BLaER1 treated with 17β-estradiol and CSF1 and Interleukin-3, amounts not matched to agents 10 nM and 100 nM (cell line): ENCODE measurements around the gene DPT.

Source experiments
- H3K27ac ChIP-seq, 11 experiments: shearing (Covaris generic); formaldehyde crosslinking; 2 replicates each; pipeline ENCODE4 v1.8.1; 2022
- H3K27me3 ChIP-seq, 11 experiments: shearing (Covaris generic); formaldehyde crosslinking; 2 replicates each; pipeline ENCODE4 v1.8.1; 2022
- H3K36me3 ChIP-seq, 11 experiments: shearing (Covaris generic); formaldehyde crosslinking; 2 replicates each; pipeline ENCODE4 v1.8.1; 2022
- H3K4me1 ChIP-seq, 10 experiments: shearing (Covaris generic); formaldehyde crosslinking; 2 replicates each; pipeline ENCODE4 v1.8.1; 2022
- H3K4me2 ChIP-seq, 11 experiments: shearing (Covaris generic); formaldehyde crosslinking; 2 replicates each; pipeline ENCODE4 v1.8.1; 2022
- H3K4me3 ChIP-seq, 10 experiments: shearing (Covaris generic); formaldehyde crosslinking; 2 replicates each; pipeline ENCODE4 v1.8.1; 2022
- H3K9ac ChIP-seq, 11 experiments: shearing (Covaris generic); formaldehyde crosslinking; 2 replicates each; pipeline ENCODE4 v1.8.1; 2022
- H3K9me3 ChIP-seq, 11 experiments: shearing (Covaris generic); formaldehyde crosslinking; replicated peaks in 1 of 11; 2 replicates each; pipeline ENCODE4 v1.8.1; 2022
- H4K20me1 ChIP-seq, 11 experiments: shearing (Covaris generic); formaldehyde crosslinking; 2 replicates each; pipeline ENCODE4 v1.8.1; 2022
- Cebpa-rat ChIP-seq, 11 experiments: shearing (Covaris generic); IDR thresholded peaks; 2 replicates each; pipeline ENCODE4 v1.8.1; 2022

DPT gene

DNA sequence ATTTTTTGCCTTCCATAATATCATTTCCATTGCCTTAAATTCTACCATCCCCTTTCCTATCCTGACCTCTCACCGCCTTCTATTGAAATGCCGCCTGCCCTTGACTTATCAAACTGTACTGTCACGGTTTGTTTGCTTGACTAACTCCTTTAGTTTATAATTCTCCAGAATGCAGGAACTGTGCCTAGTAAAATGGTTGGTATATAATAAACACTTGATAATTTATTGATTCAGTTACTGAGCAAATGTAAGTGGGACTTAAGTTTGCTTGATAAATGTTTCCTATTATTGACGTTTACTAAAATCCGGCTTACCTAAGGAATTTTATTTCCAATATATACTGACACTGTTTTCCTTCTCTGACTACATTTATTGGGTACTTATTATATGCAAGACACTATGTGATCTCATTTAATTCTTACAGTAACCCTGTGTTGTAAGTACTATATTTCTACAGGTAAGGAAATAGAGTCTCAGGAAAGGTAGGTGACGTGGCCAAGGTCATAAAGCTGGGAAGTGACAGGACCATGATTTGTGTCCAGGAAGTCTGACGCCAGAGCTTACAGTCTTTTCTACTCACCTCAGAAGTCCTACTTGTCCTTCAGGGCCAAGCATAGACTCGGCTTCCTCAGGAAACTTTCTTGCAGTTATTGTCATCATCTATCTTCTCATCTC, 35.7 kb downstream of the DPT start:
- no peaks in the 10 kb centered on the region for H3K27me3 ChIP-seq
- H3K27ac ChIP-seq, result no peak overlapping the region
- no peaks in the 10 kb centered on the region for H3K4me1 ChIP-seq
- H3K9ac ChIP-seq, result no peak overlapping the region
- no peaks in the 10 kb centered on the region for H4K20me1 ChIP-seq
- H3K9me3 ChIP-seq, result no peaks in the 10 kb centered on the region
- H3K36me3 ChIP-seq, result no peaks in the 10 kb centered on the region
- H3K4me2 ChIP-seq, result no peak overlapping the region
- TF ChIP-seq Cebpa-rat (IDR thresholded peaks at IDR 0.05), result no peak
- H3K4me3 ChIP-seq, result no peak overlapping the region

DNA sequence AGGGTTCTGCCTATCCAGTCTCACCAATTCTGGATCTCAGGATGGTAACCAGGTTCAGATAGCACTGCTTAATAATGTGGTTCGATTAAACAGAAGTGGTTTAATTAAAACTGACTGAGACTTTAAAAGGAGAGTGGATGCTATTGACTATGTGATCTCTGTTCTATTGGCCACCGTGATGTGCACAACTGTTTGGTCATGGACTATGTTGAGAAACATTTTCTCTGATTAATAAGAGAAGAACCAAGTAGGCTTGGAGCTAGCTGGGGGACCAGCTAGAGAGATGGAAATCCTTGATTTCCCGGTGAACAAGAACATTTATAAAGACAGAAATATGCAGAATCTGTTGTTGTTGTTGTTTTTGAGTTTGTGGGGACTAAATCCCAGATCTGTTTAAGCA, 36.5 kb downstream of the DPT start:
- no peaks in the 10 kb centered on the region for H3K36me3 ChIP-seq
- no peaks in the 10 kb centered on the region for H4K20me1 ChIP-seq
- H3K27me3 ChIP-seq, result no peaks in the 10 kb centered on the region
- H3K4me3 ChIP-seq, result no peak overlapping the region
- no peak for TF ChIP-seq Cebpa-rat (IDR thresholded peaks at IDR 0.05)
- no peaks in the 10 kb centered on the region for H3K9me3 ChIP-seq
- H3K9ac ChIP-seq, result no peak overlapping the region
- no peaks in the 10 kb centered on the region for H3K4me1 ChIP-seq
- H3K27ac ChIP-seq, result no peak overlapping the region
- no peak overlapping the region for H3K4me2 ChIP-seq

DNA sequence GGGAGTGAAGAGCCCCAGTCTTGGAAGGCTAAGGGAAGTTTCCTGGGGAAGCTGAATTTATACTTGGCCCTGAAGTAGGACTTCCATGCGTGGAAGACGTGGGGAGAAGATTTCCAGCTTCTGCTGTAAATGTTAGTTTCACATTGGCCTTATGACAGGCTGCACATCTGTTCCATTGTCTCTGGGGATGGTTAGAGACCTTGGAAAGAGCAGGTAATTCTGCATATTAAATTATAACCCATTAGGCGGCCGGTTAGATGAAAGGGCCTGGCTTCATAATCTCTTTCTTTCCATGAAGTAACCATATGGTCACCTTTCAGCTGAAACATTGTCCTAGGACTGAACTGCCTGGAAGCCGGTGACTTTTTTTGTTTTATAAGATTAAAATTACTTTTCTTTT, 37.5 kb downstream of the DPT start:
- no peak overlapping the region for H3K4me3 ChIP-seq
- no peaks in the 10 kb centered on the region for H3K36me3 ChIP-seq
- no peaks in the 10 kb centered on the region for H3K4me1 ChIP-seq
- H3K27me3 ChIP-seq, result no peaks in the 10 kb centered on the region
- no peak overlapping the region for H3K27ac ChIP-seq
- TF ChIP-seq Cebpa-rat (IDR thresholded peaks at IDR 0.05), result no peak
- H3K4me2 ChIP-seq, result no peak overlapping the region
- no peak overlapping the region for H3K9ac ChIP-seq
- H4K20me1 ChIP-seq, result no peaks in the 10 kb centered on the region
- H3K9me3 ChIP-seq, result no peaks in the 10 kb centered on the region

DNA sequence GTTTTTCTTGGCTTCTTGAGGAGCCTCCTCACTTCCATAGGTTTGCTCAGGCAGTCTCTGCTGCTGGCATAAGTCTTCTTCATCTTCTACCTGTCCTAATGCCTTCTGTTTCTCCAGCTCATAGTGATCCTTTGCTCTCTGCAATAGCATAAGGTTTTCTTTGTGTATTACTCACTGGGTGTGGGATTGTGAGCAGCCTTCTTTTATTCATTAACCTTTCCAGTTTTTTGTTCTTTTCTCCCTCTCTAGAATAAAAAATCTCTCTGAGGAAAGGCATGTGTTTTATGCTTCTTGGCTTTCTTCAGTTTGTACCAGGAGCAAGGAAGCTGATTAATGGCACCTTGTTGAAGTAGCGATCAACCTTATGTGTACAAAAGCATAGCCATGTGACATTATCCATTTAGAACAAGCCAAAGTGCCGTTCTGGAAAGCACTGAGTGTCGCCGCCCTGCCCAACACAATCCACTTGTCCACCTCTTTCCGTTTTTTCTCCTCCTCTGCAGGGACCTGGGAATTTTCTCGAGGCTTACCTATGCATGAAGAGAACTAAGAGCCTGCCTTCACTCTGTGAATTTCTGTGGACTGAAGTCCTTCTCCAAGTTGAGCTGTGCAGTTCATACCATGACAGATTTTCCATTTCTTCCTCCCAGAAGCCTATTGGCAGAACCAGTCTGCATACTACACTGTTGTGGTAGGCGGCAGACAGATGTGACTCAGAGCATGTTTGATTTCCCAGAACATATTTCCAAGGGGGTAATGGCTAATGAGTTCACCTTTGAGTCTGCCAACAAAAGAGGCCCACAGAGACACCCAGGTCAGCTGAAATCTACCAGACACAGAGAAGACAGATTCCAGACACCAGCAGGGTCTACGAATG, 39.0 kb downstream of the DPT start:
- TF ChIP-seq Cebpa-rat (IDR thresholded peaks at IDR 0.05), result no peak
- Histone ChIP-seq H3K36me3 (no peaks in the 10 kb centered on the region), H3K9ac (no peak overlapping the region), H3K4me3 (no peak overlapping the region), H3K27ac (no peak overlapping the region), H3K4me1 (no peaks in the 10 kb centered on the region), H4K20me1 (no peaks in the 10 kb centered on the region), H3K27me3 (no peaks in the 10 kb centered on the region), H3K9me3 (no peaks in the 10 kb centered on the region), H3K4me2 (no peak overlapping the region)

DNA sequence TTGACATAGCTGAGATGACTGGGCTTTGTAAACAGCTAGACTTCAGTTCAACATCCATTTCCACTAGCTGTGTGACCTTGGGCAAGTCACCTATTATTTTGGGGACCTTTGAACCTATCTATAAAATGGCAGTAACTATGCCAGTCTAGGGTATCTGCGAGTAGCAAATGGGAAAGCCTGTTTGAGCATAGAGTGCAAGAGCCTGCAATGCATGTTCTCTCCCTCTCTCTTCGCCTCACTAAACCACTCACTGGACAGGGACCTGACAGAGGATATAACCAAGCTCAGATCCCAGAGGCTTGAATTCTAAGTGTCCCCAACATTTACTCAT, 39.7 kb downstream of the DPT start:
- H3K27ac ChIP-seq, result no peak overlapping the region
- no peak overlapping the region for H3K4me3 ChIP-seq
- no peaks in the 10 kb centered on the region for H3K36me3 ChIP-seq
- no peaks in the 10 kb centered on the region for H3K27me3 ChIP-seq
- no peaks in the 10 kb centered on the region for H3K4me1 ChIP-seq
- no peak overlapping the region for H3K4me2 ChIP-seq
- no peak for TF ChIP-seq Cebpa-rat (IDR thresholded peaks at IDR 0.05)
- peaks cover 0 to under 1% (median 0%) of the 10 kb centered on the region in 11 experiments; a peak in 1 of 22 replicates for H3K9me3 ChIP-seq
- H4K20me1 ChIP-seq, result no peaks in the 10 kb centered on the region
- H3K9ac ChIP-seq, result no peak overlapping the region

DNA sequence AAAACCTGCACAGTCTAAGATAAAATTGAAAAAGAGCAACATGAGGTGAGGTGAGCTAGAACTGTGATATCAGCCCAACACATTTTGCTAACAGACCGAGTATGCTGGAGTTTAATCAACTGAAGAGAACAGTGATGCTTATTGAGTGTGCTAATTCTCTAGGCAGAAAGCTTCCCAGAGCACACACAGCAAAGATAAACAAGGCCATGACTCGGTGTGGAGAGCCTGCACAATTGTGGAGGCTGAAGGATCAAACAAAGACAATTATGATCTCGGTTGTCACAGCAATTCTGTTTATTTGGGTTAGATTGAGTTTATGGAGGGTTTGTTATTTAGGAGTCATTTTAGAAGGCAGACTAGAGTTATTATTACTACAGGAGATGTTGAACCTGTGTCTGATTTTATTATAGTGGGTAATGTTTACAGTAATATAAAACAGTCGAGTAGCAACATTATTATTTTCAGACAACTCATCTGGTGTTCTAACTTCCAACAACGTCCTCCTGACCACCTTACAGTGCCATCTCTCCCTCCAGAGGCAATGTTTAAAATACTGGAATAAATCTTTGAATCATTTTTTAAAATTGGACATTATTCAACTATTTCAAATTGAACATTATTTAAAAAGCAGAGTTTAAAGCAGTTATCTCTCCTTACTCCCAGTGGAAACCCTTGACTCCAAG, 40.2 kb downstream of the DPT start:
- H4K20me1 ChIP-seq, result no peaks in the 10 kb centered on the region
- no peak overlapping the region for H3K9ac ChIP-seq
- H3K4me3 ChIP-seq, result no peak overlapping the region

DNA sequence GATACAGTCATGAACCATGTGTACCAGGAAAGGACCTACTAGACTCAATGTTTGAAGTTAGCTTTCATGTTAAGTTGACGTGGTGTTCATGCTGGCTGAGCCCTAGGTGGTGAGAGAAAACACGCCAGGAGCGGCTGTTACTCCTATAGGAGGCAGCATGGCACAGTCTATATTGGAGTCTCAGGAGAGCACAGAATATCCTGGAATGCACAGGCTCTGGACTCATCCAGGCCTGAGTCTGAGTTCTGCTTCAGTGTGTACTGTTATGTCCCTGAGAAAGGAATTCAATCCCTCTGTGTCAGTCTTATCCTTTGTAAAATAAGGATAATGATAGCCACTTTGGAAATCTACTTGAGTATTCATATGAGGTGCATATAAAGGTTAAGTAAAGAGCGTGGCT, 41.2 kb downstream of the DPT start:
- Histone ChIP-seq H3K9ac (no peak overlapping the region), H3K4me3 (no peak overlapping the region), H3K27me3 (no peaks in the 10 kb centered on the region), H3K4me2 (no peak overlapping the region), H3K4me1 (no peaks in the 10 kb centered on the region), H3K36me3 (no peaks in the 10 kb centered on the region), H4K20me1 (no peaks in the 10 kb centered on the region), H3K27ac (no peak overlapping the region), H3K9me3 (peaks cover 0 to 11% (median 5%) of the 10 kb centered on the region in 11 experiments; a peak in 4 of 22 replicates)
- TF ChIP-seq Cebpa-rat (IDR thresholded peaks at IDR 0.05), result no peak

More for the DNA sequence above, 40.2 kb downstream of the DPT start:
- no peak overlapping the region for H3K4me2 ChIP-seq
- no peak for TF ChIP-seq Cebpa-rat (IDR thresholded peaks at IDR 0.05)
- no peaks in the 10 kb centered on the region for H3K36me3 ChIP-seq
- peaks cover 0 to 5% (median 2%) of the 10 kb centered on the region in 11 experiments; a peak in 4 of 22 replicates for H3K9me3 ChIP-seq
- no peak overlapping the region for H3K27ac ChIP-seq
- H3K27me3 ChIP-seq, result no peaks in the 10 kb centered on the region
- H3K4me1 ChIP-seq, result no peaks in the 10 kb centered on the region

DNA sequence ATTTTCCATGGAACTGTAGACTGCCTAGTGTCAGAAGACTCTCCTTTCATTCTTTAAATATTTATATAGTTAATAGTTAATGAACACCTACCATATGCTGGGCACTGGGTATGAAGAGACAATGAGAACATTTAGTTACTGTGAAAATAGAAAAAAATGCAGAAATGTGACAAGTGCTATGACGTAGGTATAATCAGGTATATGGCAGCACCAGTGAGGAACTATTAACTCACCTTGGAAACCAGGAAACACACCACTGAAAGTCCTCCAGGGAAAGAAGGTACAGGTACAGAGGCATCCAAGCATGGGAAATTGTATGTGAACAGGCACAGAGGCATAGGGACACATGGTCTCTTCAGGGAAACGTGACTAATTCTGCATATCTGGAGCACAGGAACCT, 42.3 kb downstream of the DPT start:
- H3K27ac ChIP-seq, result no peak overlapping the region
- no peak for TF ChIP-seq Cebpa-rat (IDR thresholded peaks at IDR 0.05)
- H3K4me2 ChIP-seq, result no peak overlapping the region
- H3K27me3 ChIP-seq, result no peaks in the 10 kb centered on the region
- no peaks in the 10 kb centered on the region for H3K36me3 ChIP-seq
- H3K4me3 ChIP-seq, result no peak overlapping the region
- H3K9me3 ChIP-seq, result peaks cover 0 to 20% (median 7%) of the 10 kb centered on the region in 11 experiments; a peak in 8 of 22 replicates
- H3K9ac ChIP-seq, result no peak overlapping the region
- no peaks in the 10 kb centered on the region for H4K20me1 ChIP-seq
- H3K4me1 ChIP-seq, result no peaks in the 10 kb centered on the region

DNA sequence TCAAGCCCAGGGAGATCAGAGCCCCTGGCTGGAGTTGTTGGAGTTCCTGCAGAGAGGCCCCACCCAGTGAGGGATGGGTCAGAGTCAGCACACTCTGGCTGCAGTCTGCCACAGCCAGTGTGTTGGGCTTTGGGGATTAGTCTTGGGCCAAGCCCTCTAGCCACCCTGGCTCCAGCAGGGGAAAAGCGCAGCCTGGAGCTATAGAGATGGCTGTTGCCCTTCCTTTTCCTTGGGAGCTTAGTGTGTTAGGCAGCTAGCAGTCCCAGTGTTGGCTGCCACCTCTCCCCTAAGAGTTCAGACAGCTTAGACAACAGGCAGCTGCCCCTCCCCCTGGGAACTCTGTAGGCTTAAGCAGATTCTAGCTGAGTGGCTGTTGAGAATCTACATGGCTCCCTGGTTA, 45.1 kb downstream of the DPT start:
- TF ChIP-seq Cebpa-rat (IDR thresholded peaks at IDR 0.05), result no peak
- no peak overlapping the region for H3K27ac ChIP-seq
- H3K36me3 ChIP-seq, result no peaks in the 10 kb centered on the region
- no peaks in the 10 kb centered on the region for H4K20me1 ChIP-seq
- H3K9me3 ChIP-seq, result peaks cover 0 to 32% (median 10%) of the 10 kb centered on the region in 11 experiments; a peak in 8 of 22 replicates
- H3K4me1 ChIP-seq, result no peaks in the 10 kb centered on the region
- H3K9ac ChIP-seq, result no peak overlapping the region
- H3K27me3 ChIP-seq, result no peaks in the 10 kb centered on the region
- no peak overlapping the region for H3K4me2 ChIP-seq
- H3K4me3 ChIP-seq, result no peak overlapping the region
